GM18867 (cell line): ENCODE measurements around the gene CDH23.

Experiments used
- ATAC-seq: cut with Tn5 transposase; IDR thresholded peaks from one replicate; pipeline ENCODE4 v1.9.1; 2021; ENCODE audit warnings: mild to moderate bottlenecking, moderate library complexity; ENCODE audit not compliant: unreplicated experiment

Gene CDH23

DNA sequence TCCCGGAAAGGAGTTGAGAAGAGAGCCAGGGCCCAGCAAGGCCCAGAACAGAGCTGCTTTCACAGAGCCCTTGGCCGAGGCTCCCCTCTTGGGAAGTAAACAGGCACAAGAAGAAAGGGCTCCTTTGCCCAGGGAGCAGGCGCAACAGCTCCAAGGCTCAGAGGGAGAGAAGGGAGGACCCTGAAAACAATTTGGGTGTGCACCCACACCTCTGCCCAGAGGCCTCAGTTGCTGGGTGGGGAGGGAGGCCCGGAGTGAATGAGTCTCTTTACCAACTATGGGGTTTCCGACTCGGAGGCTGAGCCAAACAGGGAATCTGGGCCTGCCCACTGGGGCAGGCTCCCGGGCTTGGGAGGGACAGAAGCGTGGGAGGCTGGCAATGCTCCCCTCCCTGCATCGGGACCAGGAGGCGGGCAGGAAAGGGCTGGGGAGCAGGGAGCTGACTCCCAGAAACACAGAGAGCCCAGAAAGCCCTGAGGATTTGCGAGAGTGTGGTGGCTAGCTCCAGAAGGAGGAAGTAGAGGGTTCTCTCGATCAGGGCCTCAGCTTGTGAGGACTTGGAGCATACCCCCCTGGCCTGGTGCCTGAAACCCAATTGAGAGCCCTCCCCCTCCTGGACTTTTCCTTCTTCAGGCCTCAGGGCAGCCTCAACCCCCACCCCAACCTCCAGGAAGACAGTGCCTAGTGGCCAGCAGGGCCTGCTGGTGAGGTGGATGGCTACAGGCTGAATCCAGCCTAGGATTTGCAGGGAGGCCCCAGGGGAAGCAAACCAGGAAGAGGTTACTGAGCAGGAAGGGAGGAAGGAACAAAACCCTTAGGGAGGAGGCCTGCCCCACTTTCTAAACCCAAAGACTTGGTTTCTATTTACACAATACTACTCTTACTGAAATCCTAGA is 316.7 kb downstream of the CDH23 start:
- no peak for ATAC-seq

DNA sequence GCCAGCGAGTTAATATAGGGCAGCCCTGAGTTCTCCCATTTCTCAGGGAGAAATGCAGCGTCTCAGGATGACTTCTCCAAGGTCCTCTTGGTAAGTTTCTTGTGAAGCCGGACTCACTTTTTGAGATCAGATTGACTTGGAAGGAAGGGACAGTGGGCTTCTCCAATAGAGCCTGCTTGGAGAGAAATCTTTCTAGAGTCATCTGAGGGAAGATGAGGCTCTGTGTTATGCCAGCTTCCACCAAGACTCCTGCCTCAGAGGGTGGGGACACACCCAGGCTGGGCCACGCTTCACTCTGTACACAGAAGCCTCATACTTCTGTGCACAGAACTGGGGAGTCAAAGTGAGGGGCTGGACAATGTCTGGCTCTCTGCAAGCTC is 317.3 kb downstream of the CDH23 start:
- ATAC-seq: no peak

DNA sequence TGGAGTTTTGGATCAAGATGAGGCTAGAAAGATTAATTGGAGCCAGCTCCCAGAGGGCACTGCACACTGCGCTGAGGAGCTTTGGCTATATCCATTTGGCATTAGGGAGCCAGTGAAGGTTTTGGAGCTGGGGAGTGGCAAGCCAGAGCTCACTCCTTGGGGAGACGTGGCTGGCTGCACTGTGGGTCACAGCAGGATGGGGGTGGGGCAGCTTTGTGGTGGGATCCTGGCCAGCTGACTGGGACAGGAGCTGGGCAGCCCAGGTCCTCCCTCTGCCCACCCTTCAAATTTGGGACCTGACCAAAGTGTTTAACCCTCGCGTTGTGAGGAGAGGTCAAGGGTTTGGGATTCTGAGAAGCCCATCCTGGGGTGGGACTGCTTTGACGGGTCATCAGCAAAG is 317.9 kb downstream of the CDH23 start:
- no peak for ATAC-seq

DNA sequence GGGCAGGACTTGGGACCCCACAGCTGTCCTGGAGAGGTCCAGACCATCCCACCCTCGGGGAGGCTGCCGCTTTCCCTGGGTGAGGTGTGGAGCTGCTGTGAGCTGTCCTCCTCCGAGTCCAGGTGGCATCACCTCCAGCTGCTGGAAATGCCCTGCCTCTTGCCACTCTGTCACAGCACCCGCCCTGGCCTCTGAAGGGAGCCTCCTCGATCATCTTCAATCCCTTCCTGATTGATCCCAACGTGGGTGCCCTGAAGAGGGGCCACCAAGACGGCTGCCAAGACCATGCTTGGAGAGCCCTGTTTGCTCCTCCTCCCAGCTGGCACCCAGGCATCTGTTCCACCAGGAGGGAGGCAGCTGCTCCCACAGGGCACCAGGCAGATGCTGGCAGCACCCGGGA is 318.3 kb downstream of the CDH23 start:
- no peak for ATAC-seq

DNA sequence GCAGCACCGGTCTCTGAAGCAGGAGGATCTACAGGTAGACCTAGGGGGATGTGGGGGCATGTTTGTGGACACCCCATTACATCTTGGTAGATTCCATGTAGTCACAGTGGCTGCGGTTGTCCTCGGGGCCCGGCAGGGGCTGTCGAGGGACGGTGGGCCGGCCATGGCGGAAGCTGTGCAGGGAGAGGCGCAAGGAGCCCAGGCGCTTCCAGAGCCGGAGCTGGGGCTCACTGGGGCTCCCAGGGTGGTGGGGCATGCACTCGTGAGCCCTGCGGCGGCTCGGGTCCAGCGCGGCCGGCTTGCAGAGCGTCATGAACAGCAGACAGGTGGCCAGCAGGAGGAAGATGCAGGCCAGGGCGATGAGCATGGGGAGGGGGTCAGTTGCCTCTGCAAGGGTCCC is 319.1 kb downstream of the CDH23 start:
- ATAC-seq: no peak

DNA sequence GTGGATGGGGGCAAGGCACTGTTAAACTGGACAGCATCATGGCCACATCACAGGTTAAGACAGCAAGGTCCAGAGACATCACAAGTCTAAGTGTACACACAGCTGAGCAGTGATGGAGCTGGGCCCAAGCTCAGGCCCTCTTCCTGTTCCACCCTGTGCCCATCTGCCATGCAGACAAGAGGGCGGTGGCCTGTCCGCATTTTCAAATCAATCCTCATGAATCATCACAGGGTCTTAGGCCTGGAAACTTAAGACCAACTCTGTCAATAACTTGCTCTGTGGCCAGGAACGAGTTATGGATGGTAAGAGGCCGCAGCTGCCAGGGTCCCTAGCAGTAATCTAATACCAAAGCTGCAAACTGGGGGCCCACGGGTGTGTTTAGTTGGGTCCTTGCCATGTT is 319.7 kb downstream of the CDH23 start:
- no peak for ATAC-seq

DNA sequence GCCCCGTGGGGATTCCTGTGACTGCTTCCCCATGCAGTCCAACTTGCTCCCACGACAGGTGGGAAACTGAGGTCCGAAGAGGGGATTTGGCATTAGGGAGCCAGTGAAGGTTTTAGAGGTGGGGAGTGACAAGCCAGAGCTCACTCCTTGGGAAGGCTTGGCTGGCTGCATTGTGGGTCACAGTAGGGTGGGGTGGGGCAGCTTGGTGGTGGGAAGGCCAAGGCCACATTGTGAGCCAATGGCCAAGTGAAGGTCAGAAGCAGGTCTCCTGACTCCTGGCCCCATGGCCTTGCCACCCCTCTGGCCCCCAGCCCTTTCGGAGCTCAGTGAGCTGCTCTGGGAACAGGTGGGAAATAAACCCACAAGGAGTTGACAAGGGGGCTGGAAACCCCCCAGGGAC is 320.3 kb downstream of the CDH23 start:
- no peak for ATAC-seq

DNA sequence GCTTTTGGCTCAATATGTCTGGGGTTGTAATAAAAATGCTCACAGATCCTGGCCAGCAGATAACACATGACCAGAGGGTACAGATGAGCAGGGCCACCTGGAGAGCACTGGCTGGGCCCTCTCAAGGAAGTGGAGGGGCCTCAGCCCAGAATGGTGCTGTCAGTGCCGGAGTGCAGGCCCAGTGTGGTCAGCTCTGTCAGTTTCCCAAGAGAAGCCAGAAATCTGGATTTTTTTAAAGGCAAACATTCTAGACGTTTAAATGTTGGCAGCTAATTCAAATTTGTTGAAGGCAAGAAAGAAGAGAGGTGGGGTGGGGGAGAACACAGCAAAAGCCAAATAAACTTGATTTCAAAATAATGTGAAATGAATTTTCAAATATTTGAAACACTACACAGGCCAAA is 320.8 kb downstream of the CDH23 start:
- no peak for ATAC-seq

DNA sequence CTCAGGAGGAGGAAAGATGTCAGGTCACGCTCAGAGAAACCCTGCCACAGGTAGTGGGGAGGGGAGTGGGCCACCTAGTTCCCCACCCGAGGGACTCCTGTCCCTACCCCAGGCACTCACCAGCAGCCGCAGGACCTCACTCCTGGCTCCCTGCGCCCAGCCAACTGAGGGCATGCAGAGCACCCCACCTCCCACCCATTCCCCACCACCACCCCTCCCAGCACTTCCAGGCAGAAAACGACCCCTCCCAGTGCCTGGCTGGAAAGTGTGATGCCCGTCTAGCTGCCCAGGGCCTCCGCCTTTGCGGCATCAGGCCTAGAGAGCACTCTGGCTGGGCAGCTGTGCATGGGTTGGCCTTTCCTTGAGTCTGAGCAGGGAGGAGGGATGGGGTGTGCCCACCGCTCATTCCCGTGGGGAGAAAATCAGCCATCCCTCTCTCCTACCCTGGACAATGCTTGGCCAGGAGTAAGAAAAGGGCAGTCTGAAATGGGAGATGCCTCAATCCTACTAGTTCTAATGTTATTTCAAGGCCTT is 321.5 kb downstream of the CDH23 start:
- no peak for ATAC-seq

DNA sequence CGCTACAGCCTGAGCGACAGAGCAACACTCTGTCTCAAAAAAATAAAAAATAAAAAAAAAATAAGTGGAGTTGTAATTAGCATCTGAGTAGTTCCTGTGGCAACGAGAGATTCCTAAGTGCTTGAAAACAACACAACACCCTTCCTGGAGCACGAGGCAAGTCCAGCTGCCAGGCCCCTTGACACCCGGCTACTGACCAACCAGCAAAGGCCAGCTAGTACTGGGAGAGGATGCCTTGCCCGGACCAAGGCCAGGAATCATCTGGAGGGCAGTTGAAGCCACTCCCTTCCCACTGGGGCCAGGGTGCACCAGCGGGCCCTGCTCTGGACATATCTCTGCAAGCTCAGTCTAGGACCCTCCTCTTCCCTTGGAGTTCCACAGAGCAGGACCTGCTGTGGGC is 322.3 kb downstream of the CDH23 start:
- no peak for ATAC-seq

DNA sequence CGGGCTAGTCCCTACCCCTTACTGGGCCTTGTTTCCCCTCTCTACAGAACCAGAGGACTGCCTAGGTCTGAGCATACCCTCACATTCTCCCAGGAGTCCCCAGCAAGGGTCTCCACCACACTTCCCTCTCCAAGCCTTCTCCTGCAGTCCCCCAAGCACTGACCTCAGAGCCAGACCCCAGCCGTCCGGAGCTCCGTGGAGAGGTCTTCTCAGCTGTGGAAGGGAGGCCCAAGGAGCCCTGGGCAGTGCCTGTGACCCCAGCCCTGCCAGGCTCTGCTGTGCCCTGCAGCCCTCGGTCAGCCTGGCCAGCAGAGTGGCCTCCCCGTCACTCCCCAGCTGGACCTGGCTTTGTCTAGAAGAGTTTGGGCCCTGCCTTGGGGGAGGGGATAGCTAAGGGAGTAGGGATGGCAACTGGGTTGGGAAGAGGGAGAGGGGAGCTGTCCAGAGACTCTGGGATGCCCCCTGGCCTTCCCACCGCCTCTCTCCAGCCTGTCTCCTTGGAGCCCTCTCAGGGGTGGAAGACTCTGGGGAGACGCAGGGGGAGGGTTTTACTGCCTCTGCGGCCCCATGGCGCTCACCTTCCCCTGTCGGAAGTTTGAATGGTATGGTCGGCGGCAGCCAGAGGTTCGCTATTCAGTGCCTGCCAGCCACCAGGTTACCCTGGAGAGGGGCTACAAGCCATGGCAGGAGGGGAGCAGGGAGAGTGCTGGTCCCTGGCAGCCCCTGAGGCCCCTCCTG is 322.9 kb downstream of the CDH23 start, which contains the start of gene C10orf105:
Gene C10orf105, minus strand, starts transcription at position 315 of the 738 bp plus-strand sequence. CDS start 3,441 bp downstream, outside the sequence.
- no peak for ATAC-seq

DNA sequence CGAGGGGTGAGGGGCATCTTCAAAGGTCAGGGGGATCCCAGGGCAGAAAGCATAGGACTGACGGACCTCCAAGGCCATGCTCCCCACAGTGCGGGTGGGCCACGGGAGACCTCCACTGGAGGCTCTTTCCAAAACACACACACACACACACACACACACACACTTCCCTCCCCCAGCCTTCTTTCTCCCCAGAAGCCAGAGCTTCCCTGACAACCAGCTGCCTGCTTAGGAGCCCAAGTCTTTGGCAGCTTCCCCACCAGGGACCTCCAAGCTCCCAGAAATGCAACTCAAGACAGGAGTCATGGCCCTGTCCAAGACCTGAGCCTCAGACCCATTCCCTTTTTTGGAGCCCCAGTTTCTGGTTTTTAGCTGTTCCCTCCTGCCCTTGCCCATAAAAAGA is 323.6 kb downstream of the CDH23 start:
- no peak for ATAC-seq

DNA sequence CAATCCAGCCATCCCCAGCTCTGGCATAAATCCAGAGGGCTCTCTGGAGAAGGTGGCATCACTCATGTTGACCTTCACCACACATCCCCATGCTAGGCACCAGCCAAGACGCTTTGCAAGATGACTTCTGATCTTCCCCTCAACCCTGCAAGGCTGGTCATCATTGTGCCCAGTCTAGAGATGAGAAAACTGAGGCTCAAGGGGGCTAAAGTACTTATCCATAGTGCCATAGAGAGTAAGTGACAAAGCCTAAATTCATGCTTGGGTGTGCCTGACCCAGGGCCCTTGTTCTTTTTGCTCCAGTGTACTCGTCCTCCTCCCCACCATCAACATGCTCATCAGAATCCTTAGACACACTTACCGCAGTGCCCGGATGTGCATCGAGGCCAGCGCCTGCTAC is 324.6 kb downstream of the CDH23 start:
- ATAC-seq: no peak

DNA sequence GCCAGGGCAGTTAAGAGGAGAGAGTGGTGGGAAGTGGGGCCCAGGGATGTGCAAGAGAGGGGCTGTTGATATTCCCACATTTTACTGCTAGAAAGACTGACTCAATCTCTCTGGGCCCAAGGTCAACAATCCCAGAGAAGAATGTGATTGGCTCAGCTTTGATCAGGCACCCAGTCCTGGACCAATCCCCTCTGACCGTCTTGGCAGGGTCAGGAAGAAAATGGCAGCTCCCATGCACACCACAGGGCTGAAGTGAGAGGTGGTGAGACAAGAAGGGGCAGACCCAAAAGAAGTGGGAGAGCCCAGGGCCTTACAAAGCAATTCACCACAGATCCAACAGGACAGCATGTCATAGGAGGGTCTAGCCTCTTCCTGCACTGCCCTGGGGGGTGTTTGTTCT is 326.1 kb downstream of the CDH23 start:
- no peak for ATAC-seq

DNA sequence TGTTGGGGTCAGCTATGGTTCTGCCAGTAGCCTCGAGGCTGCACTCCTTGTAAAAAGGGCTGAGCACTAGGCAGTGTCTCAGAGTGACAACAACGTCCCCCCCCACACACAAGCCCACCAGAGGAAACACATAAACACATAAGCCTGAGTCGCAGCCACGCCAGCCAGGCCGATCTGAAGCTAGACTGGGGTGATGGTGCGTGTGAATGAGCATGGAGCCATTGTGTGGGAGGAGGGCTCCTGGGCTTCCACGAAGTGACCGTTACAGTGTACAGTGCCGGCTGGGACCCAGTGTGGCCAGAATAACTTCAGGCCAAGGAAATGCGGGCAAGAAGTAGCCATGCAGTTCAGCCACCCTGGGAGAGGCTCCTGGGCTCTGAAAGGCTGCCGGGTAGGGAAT is 326.6 kb downstream of the CDH23 start:
- no peak for ATAC-seq

DNA sequence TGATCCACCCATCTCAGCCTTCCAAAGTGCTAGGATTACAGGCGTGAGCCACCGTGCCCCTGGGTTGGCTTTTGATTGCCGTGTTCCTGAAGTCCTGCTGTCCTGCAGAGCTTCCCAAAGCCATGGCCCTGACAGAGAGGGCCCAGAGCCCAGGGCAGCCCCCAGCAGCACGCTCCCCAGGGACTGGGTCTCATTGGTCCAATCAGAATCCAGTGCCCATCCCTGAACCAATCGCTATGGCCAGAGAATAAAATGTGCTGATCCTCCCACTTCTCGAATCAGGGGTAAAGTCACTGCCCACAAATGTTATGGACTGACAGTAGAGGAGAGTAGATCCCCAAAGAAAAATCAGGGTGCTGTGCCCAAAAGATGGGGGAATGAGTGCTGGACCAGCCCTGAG is 327.8 kb downstream of the CDH23 start:
- ATAC-seq: no peak

DNA sequence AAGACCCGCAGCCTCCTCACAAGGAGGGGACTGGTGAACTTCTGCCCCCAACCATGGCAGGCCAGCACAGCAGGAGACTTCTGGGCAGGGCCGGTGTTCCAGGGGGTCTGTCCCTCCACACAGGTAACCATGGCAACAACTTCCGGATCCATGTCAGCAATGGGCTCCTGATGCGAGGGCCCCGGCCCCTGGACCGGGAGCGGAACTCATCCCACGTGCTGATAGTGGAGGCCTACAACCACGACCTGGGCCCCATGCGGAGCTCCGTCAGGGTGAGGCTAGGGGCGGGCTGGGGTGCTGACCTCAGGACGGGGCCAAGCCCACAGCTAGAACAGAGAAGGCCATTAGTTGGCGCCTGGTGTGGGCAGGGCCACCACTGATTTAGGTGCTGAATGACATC is 328.5 kb downstream of the CDH23 start:
- ATAC-seq: no peak

DNA sequence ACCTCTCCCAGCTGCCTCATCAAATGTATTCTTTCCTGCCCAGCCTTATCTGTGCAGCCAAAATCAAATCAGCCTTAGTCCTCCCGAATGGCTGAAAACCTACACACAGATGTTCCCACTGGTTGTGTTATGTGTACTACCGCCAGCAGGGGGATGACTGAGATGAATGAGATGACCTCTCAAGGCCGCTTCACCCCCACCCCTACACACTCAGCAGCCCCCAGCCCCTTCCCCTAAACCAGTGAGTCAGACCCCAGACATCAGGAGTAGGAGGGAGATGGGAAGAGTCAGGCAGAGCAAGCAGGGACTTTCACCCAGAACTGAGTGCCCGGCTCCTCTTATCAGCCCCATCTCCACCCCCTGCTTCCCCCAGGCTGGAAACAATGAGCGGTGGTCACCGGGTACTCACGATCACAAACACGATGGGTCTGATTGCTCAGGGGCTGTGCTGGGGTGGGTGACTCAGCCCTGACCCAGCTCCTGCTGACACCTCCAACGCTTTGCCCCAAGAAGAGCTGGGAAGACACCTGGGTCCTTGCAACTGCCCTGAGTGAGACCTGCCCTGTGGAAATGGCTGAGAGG is 329.4 kb downstream of the CDH23 start:
- no peak for ATAC-seq

DNA sequence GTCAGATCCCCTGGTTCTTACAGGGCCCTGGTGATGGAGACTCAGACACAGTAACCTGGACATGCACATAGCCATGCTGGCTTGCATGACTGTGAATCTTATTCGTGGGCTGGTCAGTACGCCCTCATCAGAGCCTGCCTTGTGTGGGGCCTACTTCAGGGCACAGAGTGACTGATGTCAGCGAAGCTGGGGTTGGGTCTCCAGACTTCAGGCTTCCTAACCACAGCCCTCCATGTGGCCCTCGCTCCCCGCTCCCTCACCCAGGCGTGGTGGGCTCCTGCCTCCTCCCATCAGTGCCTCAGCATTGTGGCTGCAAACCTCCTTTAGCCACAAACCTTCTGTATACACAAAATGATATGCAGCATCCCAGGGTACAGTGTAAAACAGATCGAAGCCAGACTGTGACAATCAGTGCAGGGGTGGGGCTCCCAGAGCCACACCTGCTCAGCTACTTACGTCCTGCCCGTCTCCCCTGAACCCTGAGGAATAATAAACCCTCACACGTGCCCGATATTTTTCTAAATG is 329.9 kb downstream of the CDH23 start:
- no peak for ATAC-seq

DNA sequence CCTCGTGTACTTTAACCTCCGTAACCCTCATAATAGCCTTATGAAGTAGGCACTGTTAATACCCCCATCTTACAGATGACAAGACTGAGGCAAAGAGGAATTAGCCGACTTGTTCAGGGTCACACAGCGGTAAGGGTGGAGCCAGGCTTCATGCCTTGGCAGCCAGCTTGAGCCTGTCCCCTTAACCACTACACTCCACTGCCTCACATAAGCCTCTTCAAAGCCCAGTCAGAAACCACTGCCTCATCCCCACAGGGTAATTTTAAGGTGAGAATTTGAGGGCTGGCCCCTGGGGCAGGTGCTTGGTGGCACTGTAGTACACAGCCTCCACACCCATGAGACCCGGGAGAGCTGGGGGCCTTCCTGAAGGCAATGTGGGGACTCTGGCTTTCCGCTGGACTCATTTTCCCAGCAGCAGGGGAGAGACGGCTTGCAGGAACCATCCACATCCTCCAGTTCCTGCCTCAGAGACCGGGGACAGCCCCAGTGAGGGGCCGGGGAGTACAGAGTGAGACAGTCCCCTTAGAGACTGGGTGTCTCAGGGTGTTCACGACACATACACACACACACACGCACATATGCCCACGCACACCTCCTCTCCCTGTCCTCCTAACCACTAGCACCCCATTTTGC is 330.5 kb downstream of the CDH23 start:
- peak; percentile 49 for ATAC-seq
